ENCODE results near the gene ETS1.

- TF ChIP-seq CTCF (IDR thresholded peaks at IDR 0.05), result no peak
- TF ChIP-seq POLR2A (IDR thresholded peaks at IDR 0.05), result no peak
- TF ChIP-seq EP300 (IDR thresholded peaks at IDR 0.05), result no peak
Observed at GRCh38 chr11:128536506-128536905, 50.9 kb downstream of the ETS1 start.
